Parathyroid adenoma (tissue), 2 donors: ENCODE data around the gene FAM228B.

Experiments used
- H2AFZ ChIP-seq: fragments of 300-600 bp; sonication (generic); one replicate; pipeline ENCODE4 v1.7.0; 2017; ENCODE audit warnings: antibody characterized with exemption, mild to moderate bottlenecking
- H3K27ac ChIP-seq: fragments of 300-600 bp; sonication (generic); one replicate; pipeline ENCODE4 v1.7.0; 2017
- H3K27me3 ChIP-seq: fragments of 300-600 bp; sonication (generic); one replicate; pipeline ENCODE4 v1.7.0; 2017; ENCODE audit warnings: low read length; ENCODE audit not compliant: control insufficient read depth, insufficient read depth
- H3K36me3 ChIP-seq: fragments of 300-600 bp; sonication (generic); one replicate; pipeline ENCODE4 v1.7.0; 2017; ENCODE audit warnings: low read length; ENCODE audit not compliant: control insufficient read depth, insufficient read depth
- H3K4me1 ChIP-seq: fragments of 300-600 bp; sonication (generic); one replicate; pipeline ENCODE4 v1.7.0; 2017; ENCODE audit warnings: control low read depth
- H3K4me2 ChIP-seq: fragments of 300-600 bp; sonication (generic); one replicate; pipeline ENCODE4 v1.7.0; 2017; ENCODE audit warnings: low read length
- H3K4me3 ChIP-seq: fragments of 300-600 bp; sonication (generic); one replicate; pipeline ENCODE4 v1.7.0; 2017; ENCODE audit warnings: low read depth, low read length
- H3K79me2 ChIP-seq: fragments of 300-600 bp; sonication (generic); one replicate; pipeline ENCODE4 v1.7.0; 2017; ENCODE audit warnings: control low read depth
- H3K9ac ChIP-seq: fragments of 300-600 bp; sonication (generic); one replicate; pipeline ENCODE4 v1.7.0; 2017; ENCODE audit warnings: mild to moderate bottlenecking
- H3K9me3 ChIP-seq: fragments of 300-600 bp; sonication (generic); one replicate; pipeline ENCODE4 v1.7.0; 2017; ENCODE audit warnings: low read length; ENCODE audit not compliant: control insufficient read depth
- TF ChIP-seq, protein P1 (sequence below): fragments of 300-600 bp; sonication (generic); IDR thresholded peaks from one replicate; pipeline ENCODE4 v1.7.0; 2017; ENCODE audit warnings: antibody characterized with exemption, mild to moderate bottlenecking
- donor health status: primary hyperparathyroidism.

Gene FAM228B

GRCh38 chr2:24152413-24153197 lies 29.3 kb downstream of the FAM228B start:
- Histone ChIP-seq H3K27me3 (no peaks in the 10 kb centered on the region), H3K9me3 (no peaks in the 10 kb centered on the region), H3K4me3 (no peak overlapping the region), H3K27ac (no peak overlapping the region), H3K4me1 (no peaks in the 10 kb centered on the region), H2AFZ (no peak overlapping the region), H3K36me3 (no peaks in the 10 kb centered on the region), H3K9ac (no peak overlapping the region), H3K4me2 (no peak overlapping the region), H3K79me2 (peaks cover 3% of the 10 kb centered on the region)
- TF ChIP-seq, protein P1, sequence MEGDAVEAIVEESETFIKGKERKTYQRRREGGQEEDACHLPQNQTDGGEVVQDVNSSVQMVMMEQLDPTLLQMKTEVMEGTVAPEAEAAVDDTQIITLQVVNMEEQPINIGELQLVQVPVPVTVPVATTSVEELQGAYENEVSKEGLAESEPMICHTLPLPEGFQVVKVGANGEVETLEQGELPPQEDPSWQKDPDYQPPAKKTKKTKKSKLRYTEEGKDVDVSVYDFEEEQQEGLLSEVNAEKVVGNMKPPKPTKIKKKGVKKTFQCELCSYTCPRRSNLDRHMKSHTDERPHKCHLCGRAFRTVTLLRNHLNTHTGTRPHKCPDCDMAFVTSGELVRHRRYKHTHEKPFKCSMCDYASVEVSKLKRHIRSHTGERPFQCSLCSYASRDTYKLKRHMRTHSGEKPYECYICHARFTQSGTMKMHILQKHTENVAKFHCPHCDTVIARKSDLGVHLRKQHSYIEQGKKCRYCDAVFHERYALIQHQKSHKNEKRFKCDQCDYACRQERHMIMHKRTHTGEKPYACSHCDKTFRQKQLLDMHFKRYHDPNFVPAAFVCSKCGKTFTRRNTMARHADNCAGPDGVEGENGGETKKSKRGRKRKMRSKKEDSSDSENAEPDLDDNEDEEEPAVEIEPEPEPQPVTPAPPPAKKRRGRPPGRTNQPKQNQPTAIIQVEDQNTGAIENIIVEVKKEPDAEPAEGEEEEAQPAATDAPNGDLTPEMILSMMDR, result no peak

DNA sequence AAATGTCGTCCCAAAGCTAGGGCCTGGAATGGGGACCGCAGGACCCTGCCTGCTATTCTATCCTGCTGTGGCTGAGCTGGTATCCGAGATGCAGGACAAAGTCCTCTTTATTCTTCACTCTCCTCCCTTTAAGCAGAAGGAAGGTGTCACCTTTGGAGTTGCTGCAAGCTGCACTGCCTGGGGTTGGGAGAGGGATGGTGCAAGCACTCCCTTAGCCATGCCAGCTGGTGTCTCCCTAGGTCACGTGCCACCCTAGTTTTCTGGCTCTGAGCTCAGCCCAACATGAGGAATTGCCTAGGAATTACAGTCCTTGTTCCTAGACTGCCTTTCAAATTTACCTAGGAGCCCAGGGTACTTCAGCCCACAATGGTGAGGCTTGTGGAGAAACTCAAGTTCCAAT lies 30.2 kb downstream of the FAM228B start:
- no peak overlapping the region for H2AFZ ChIP-seq
- TF ChIP-seq, protein P1, result no peak
- H3K4me1 ChIP-seq, result no peaks in the 10 kb centered on the region
- H3K27ac ChIP-seq, result no peak overlapping the region
- H3K36me3 ChIP-seq, result no peaks in the 10 kb centered on the region
- no peaks in the 10 kb centered on the region for H3K79me2 ChIP-seq
- no peaks in the 10 kb centered on the region for H3K27me3 ChIP-seq
- no peaks in the 10 kb centered on the region for H3K9me3 ChIP-seq
- H3K4me3 ChIP-seq, result no peak overlapping the region
- no peak overlapping the region for H3K4me2 ChIP-seq
- H3K9ac ChIP-seq, result no peak overlapping the region

DNA sequence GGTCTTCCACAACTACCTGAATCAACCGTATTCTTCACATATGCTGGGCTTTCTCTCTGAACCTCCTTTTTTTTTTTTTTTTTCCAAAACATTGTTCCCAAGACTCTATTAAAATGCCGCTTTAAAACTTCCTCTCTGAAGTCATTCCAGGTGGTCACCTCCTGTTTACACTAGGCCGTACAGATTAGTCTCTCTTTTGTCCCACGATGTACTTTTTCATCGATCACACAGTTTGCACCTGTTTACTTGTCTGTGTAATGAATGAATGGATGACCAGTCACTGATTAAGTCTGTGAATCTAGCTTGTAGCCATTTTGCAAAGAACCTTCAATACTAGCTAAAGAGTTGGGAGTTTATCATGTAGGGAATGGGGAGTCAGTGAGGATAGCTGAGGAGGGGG lies 34.9 kb downstream of the FAM228B start:
- Histone ChIP-seq H3K4me3 (no peak overlapping the region), H3K36me3 (no peaks in the 10 kb centered on the region), H3K4me1 (no peaks in the 10 kb centered on the region), H3K79me2 (no peaks in the 10 kb centered on the region), H3K9ac (no peak overlapping the region), H3K27ac (no peak overlapping the region), H3K27me3 (no peaks in the 10 kb centered on the region), H3K4me2 (no peak overlapping the region), H2AFZ (no peak overlapping the region), H3K9me3 (no peaks in the 10 kb centered on the region)
- TF ChIP-seq, protein P1, result no peak

GRCh38 chr2:24159708-24160107 lies 36.4 kb downstream of the FAM228B start:
- Histone ChIP-seq H3K9me3 (no peaks in the 10 kb centered on the region), H2AFZ (no peak overlapping the region), H3K4me3 (no peak overlapping the region), H3K4me2 (no peak overlapping the region), H3K36me3 (no peaks in the 10 kb centered on the region), H3K79me2 (no peaks in the 10 kb centered on the region), H3K27me3 (no peaks in the 10 kb centered on the region), H3K9ac (no peak overlapping the region), H3K27ac (no peak overlapping the region), H3K4me1 (no peaks in the 10 kb centered on the region)
- TF ChIP-seq, protein P1, result no peak

GRCh38 chr2:24160761-24161160 lies 37.5 kb downstream of the FAM228B start:
- H2AFZ ChIP-seq, result no peak overlapping the region
- no peaks in the 10 kb centered on the region for H3K79me2 ChIP-seq
- H3K9me3 ChIP-seq, result no peaks in the 10 kb centered on the region
- H3K4me2 ChIP-seq, result no peak overlapping the region
- H3K36me3 ChIP-seq, result no peaks in the 10 kb centered on the region
- no peak overlapping the region for H3K27ac ChIP-seq
- TF ChIP-seq, protein P1, result no peak
- H3K4me3 ChIP-seq, result no peak overlapping the region
- H3K4me1 ChIP-seq, result no peaks in the 10 kb centered on the region
- H3K9ac ChIP-seq, result no peak overlapping the region
- no peaks in the 10 kb centered on the region for H3K27me3 ChIP-seq
